GM12874 (cell line): ENCODE measurements around the gene ACIN1.

Experiments
- TF ChIP-seq, protein P1 (sequence below): IDR thresholded peaks from 2 replicates; pipeline ENCODE4 v1.5.1; 2011; ENCODE audit warnings: low read depth, mild to moderate bottlenecking, control low read depth, low read length, moderate library complexity; ENCODE audit not compliant: insufficient read depth

ACIN1 gene

GRCh38 chr14:23093526-23093925, 1.4 kb downstream of the ACIN1 start:
- TF ChIP-seq, protein P1, sequence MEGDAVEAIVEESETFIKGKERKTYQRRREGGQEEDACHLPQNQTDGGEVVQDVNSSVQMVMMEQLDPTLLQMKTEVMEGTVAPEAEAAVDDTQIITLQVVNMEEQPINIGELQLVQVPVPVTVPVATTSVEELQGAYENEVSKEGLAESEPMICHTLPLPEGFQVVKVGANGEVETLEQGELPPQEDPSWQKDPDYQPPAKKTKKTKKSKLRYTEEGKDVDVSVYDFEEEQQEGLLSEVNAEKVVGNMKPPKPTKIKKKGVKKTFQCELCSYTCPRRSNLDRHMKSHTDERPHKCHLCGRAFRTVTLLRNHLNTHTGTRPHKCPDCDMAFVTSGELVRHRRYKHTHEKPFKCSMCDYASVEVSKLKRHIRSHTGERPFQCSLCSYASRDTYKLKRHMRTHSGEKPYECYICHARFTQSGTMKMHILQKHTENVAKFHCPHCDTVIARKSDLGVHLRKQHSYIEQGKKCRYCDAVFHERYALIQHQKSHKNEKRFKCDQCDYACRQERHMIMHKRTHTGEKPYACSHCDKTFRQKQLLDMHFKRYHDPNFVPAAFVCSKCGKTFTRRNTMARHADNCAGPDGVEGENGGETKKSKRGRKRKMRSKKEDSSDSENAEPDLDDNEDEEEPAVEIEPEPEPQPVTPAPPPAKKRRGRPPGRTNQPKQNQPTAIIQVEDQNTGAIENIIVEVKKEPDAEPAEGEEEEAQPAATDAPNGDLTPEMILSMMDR = no peak

GRCh38 chr14:23093104-23093503, 1.8 kb downstream of the ACIN1 start:
- TF ChIP-seq, protein P1 = no peak

DNA sequence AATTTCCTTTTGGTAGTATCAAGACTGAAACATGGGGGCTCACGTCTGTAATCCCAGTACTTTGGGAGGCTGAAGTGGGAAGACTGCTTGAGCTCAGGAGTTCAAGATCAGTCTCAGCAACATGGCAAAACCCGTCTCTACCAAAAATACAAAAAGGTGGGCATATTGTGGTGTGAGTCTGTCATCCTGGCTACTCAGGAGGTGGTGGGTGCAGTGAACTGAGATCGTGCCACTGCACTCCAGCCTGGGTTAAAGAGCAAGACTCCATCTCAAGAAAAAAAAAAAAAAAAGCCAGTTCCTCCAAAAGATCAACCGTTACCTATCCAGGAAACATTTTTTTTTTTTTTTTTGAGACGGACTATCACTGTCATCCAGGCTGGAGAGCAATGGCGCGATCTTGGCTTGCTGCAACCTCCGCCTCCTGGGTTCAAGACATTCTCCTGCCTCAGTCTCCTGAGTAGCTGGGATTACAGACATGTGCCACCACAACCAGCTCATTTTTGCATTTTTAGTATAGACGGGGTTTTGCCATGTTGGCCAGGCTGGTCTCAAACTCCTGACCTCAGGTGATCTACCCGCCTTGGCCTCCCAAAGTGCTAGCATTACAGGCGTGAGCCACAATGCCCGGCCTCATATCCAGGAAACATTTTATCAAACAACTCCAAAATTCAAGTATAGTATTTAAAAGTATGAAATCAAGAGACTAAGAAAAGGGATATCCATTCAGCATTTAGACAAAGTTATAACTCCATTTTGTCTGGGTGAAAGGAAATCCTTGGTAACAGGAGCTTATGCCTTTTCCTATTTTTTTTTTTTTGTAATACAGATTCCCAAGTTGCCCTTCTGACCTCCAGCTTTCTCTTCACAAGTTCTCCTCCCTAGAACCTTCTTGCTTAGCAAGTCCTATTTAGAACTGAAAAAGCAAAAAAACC, 3.4 kb downstream of the ACIN1 start:
- TF ChIP-seq, protein P1 = no peak

- TF ChIP-seq, protein P1 = no peak
These were observed 4.7 kb downstream of the ACIN1 start for GRCh38 chr14:23090254-23090636.

DNA sequence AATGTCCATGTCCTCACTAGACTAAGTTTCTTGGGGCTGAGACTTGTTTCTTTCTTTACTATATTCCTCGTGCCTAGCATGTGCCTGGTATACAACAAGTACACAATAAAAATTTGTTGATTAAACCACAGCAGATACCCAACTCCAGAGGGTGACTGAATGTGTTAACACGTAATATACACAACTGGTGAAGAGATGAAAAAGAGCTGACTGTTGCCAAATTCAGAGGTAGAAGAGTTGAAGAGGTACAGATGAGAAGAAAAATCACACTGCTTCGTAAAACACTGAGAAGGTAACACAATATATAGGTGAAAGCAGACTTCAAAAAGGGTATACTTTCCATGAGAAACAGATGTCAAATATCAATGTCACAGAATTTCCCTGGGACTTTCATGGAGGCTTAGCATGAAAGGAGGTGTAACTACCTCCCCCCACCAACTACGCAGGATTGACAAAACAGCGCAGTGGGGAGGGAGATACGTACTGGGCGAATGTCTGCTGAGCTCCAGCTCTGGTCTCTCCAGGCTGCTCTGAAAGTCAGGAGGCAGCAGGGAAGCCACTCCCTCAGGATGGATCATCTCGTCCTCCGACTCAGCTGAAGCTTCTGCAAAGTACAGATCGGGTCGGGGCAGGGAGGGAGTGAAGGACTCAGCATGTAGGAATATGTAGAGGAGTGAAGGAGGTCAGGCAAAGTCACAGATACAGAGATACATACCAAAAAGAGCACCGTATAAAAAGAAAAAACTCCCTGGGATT, 5.3 kb downstream of the ACIN1 start:
- TF ChIP-seq, protein P1 = no peak

- TF ChIP-seq, protein P1 = no peak
These were observed 8.4 kb downstream of the ACIN1 start for GRCh38 chr14:23086565-23086964.

GRCh38 chr14:23085458-23085857, 9.5 kb downstream of the ACIN1 start:
- TF ChIP-seq, protein P1 = no peak
